GM12891 (cell line): ENCODE data around the gene PSMG2.

ENCODE experiments used
- POLR2A ChIP-seq: IDR thresholded peaks from 2 replicates; pipeline ENCODE4 v1.6.1; 2011; ENCODE audit warnings: low read depth, low read length, control low read depth
- POLR2AphosphoS5 ChIP-seq: IDR thresholded peaks from 2 replicates; pipeline ENCODE4 v1.6.1; 2011; ENCODE audit warnings: low read depth, low read length, control low read depth
- POU2F2 ChIP-seq: IDR thresholded peaks from 2 replicates; pipeline ENCODE4 v1.6.1; 2011; ENCODE audit warnings: low read depth, mild to moderate bottlenecking, control low read depth, low read length, moderate library complexity
- SPI1 ChIP-seq: IDR thresholded peaks from 2 replicates; pipeline ENCODE4 v1.6.1; 2011; ENCODE audit warnings: low read depth, low read length, control low read depth
- TAF1 ChIP-seq: IDR thresholded peaks from 2 replicates; pipeline ENCODE4 v1.6.1; 2011; ENCODE audit warnings: low read depth, low read length, control low read depth

GRCh38 chr18:12742453-12742852, 39.6 kb downstream of the PSMG2 start:
- TF ChIP-seq POLR2A (no peak), POLR2AphosphoS5 (no peak), POU2F2 (no peak), TAF1 (no peak), SPI1 (no peak)
